ENCODE data around the gene ERLEC1.
"Not testable (repeated sequence)": the region's sequence is repeated elsewhere in the genome, so short reads cannot be mapped to it uniquely, and the experiment has no call there.

Gene ERLEC1

GRCh38 chr2:53784436-53784835 is 2.4 kb upstream of the ERLEC1 start:
- no peak for FAIRE-seq

- no peak for FAIRE-seq
These were observed 1.5 kb upstream of the ERLEC1 start for GRCh38 chr2:53785366-53785765.

- FAIRE-seq: no peak
These were observed 516 bp upstream of the ERLEC1 start for GRCh38 chr2:53786352-53786704.

- no peak for FAIRE-seq
These were observed 908 bp downstream of the ERLEC1 start for GRCh38 chr2:53787614-53788289.

GRCh38 chr2:53793261-53793660 is 6.4 kb downstream of the ERLEC1 start:
- FAIRE-seq: no peak

- no peak for FAIRE-seq
These were observed 7.0 kb downstream of the ERLEC1 start for GRCh38 chr2:53793821-53794220.

GRCh38 chr2:53801547-53801946 is 14.7 kb downstream of the ERLEC1 start:
- no peak for FAIRE-seq

GRCh38 chr2:53802617-53803151 is 15.8 kb downstream of the ERLEC1 start:
- no peak for FAIRE-seq

GRCh38 chr2:53811601-53812000 is 24.8 kb downstream of the ERLEC1 start:
- no peak for FAIRE-seq

GRCh38 chr2:53813151-53813550 is 26.3 kb downstream of the ERLEC1 start:
- no peak for FAIRE-seq

GRCh38 chr2:53818854-53819435 is 32.1 kb downstream of the ERLEC1 start:
- no peak for FAIRE-seq

GRCh38 chr2:53819634-53820033 is 32.8 kb downstream of the ERLEC1 start:
- no peak for FAIRE-seq

- FAIRE-seq: no peak
These were observed 33.2 kb downstream of the ERLEC1 start for GRCh38 chr2:53820048-53820447.

- FAIRE-seq: no peak
These were observed 33.9 kb downstream of the ERLEC1 start for GRCh38 chr2:53820711-53821110.

GRCh38 chr2:53821810-53822209 is 35.0 kb downstream of the ERLEC1 start:
- FAIRE-seq: no peak

GRCh38 chr2:53823639-53824038 is 36.8 kb downstream of the ERLEC1 start:
- FAIRE-seq: not testable (repeated sequence)

GRCh38 chr2:53826030-53826410 is 39.2 kb downstream of the ERLEC1 start:
- FAIRE-seq: no peak

- no peak for FAIRE-seq
These were observed 39.9 kb downstream of the ERLEC1 start for GRCh38 chr2:53826587-53827397.

GRCh38 chr2:53827398-53828175 is 40.7 kb downstream of the ERLEC1 start:
- FAIRE-seq: no peak

- FAIRE-seq: no peak
These were observed 41.5 kb downstream of the ERLEC1 start for GRCh38 chr2:53828331-53828730.

- no peak for FAIRE-seq
These were observed 42.6 kb downstream of the ERLEC1 start for GRCh38 chr2:53829273-53829979.

GRCh38 chr2:53829980-53830290 is 43.1 kb downstream of the ERLEC1 start:
- not testable (repeated sequence) for FAIRE-seq

GRCh38 chr2:53840580-53840979 is 53.7 kb downstream of the ERLEC1 start:
- no peak for FAIRE-seq
